ENCODE measurements around the gene DCT.

DNA sequence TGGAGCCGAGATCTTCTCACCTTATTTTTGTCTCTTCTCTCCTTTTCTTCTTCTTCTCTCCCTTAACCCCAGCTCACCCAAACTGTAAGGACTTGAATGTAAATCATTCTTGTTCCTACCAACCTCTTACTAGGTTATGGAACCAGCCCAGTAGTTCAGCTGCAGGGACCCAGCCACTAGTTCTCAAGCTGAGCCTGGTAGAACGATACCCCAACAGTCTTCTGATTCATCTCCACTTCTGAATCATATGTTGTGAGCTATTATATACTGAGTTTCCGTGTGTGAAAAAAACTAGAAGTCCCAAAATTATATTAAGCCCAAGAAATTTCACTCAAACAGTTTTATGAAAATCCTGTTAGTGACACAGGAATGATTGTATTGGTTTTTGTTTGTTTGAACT, 67.7 kb downstream of the DCT start:
- TF ChIP-seq, protein P1, sequence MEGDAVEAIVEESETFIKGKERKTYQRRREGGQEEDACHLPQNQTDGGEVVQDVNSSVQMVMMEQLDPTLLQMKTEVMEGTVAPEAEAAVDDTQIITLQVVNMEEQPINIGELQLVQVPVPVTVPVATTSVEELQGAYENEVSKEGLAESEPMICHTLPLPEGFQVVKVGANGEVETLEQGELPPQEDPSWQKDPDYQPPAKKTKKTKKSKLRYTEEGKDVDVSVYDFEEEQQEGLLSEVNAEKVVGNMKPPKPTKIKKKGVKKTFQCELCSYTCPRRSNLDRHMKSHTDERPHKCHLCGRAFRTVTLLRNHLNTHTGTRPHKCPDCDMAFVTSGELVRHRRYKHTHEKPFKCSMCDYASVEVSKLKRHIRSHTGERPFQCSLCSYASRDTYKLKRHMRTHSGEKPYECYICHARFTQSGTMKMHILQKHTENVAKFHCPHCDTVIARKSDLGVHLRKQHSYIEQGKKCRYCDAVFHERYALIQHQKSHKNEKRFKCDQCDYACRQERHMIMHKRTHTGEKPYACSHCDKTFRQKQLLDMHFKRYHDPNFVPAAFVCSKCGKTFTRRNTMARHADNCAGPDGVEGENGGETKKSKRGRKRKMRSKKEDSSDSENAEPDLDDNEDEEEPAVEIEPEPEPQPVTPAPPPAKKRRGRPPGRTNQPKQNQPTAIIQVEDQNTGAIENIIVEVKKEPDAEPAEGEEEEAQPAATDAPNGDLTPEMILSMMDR (conservative IDR thresholded peaks at IDR 0.05 in 1 of 2, IDR thresholded peaks at IDR 0.05 in 1 of 2; ENCODE audit: extremely low read depth in 1 of 2, insufficient read depth in 1 of 2, low read depth in 1 of 2, low read length in 2 of 2), result no peak
- no peak for TF ChIP-seq EZH2 (IDR thresholded peaks at IDR 0.05; ENCODE audit: borderline replicate concordance, low read length)

All from mammary epithelial cell (primary cell).